NCI-H748 (cell line): ENCODE measurements around the gene SPATA31C2.
"Not testable (repeated sequence)": the region's sequence is repeated elsewhere in the genome, so short reads cannot be mapped to it uniquely, and the experiment has no call there.

Source experiments
- DNase-seq: peaks from one replicate; lab custom pipeline; 2025; ENCODE audit not compliant: unreplicated experiment; lab: John Stamatoyannopoulos, UW

Gene SPATA31C2

DNA sequence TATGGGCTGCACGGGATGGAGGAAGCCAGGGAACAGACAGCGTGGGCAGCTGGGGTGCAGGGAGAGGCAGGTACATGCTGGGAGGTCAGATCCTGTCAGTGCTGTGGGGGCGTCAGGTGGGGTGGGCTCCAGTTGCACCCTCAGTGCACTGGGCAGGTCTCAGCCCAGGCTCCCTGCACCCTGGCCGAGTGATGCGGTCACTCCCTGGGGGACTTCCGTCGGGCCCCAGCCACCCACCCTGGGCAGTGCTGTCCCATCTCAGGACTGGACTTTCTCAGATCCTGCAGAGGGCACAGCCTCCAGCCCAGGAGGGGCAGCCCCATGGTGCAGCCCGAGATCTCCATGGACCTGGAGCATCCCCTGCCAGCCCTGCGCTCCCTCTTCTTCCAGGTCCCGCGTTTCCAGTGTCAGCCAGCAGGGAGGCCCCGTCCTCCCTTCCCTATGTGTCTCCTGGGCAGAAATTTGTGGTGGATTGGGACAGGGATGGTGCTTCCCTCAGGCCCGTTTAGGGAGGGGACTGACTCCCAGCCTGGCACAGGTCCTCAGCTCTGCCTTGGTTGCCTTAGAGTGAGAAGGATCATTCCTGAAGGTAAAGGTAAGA, 10.5 kb downstream of the SPATA31C2 start:
- DNase-seq, result not testable (repeated sequence)

DNA sequence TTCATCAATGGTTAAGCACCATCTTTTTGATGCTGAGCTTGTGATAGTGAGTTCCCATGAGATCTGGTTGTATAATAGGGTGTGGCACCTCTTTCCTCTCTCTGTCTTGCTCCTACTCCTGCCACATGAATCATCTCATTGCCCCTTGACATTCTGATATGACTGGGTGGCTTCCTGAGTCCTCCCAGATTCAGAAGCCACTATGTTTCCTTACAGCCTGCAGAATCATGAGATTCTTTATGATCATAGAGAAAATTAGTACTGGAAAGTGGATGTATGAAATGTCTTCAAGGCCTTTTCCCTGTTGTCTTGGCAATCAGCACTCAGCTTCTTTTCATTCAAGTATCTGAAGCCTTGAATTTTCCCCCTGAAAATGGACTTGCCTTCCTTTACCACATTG, 14.9 kb downstream of the SPATA31C2 start:
- DNase-seq, result not testable (repeated sequence)

DNA sequence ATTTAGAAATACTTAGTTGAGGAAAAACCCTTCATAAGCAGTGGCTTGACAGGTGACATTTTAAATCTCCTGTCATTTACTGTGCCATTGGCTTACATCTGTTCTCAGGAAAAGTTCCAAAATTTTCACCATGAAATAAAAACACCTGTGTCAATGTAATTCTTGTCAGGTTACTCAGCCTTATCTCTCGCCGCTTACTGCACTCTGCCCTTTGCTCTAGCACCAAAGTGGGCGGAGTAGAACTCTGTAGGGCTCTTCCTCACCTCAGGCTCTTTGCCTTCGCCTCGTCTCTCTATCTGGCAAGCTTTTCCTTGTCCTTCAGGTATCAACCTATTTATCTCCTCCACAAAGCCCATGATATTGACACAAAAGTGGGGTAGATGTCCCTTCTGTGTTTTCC, 20.2 kb downstream of the SPATA31C2 start:
- DNase-seq, result not testable (repeated sequence)

- DNase-seq, result not testable (repeated sequence)
Measured at GRCh38 chr9:88114968-88115612, 23.2 kb downstream of the SPATA31C2 start.

GRCh38 chr9:88114283-88114967, 23.9 kb downstream of the SPATA31C2 start:
- DNase-seq, result not testable (repeated sequence)

- DNase-seq, result peak; percentile 93
Measured at GRCh38 chr9:88113156-88114130, 24.8 kb downstream of the SPATA31C2 start.

DNA sequence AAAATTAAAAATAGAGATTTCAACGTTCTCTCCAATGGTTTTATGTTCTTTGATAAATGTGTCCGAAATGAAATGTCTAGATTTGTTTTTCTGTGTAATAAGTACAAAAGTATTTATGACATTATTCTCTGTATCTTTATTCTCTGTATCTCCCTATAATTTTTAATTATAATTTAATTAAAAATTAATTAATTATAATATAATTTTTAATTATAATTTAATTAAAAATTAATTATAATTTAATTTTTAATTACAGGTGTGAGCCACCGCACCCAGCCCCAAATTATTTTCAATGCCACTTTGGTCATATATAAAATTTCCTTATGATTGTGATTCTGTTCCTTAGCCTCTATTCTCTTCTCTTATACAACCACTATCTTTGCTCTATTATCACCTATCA, 28.2 kb downstream of the SPATA31C2 start:
- DNase-seq, result no peak

DNA sequence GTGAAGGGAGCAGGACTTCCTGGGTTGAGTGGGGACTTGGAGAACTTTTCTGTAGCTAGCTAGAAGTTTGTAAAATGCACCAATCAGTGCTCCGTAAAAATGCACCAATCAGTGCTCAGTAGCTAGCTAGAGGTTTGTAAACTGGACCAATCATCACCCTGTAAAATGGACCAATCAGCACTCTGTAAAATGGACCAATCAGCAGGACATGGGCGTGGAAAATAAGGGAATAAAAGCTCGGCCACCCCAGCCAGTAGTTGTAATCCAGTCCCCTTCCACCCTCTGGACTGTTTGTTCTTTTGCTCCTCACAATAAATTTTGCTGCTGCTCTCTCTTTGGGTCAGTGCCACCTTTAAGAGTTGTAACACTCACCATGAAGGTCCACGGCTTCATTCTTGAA, 29.5 kb downstream of the SPATA31C2 start:
- no peak for DNase-seq

GRCh38 chr9:88106492-88106891, 31.8 kb downstream of the SPATA31C2 start:
- peak; percentile 17 for DNase-seq

DNA sequence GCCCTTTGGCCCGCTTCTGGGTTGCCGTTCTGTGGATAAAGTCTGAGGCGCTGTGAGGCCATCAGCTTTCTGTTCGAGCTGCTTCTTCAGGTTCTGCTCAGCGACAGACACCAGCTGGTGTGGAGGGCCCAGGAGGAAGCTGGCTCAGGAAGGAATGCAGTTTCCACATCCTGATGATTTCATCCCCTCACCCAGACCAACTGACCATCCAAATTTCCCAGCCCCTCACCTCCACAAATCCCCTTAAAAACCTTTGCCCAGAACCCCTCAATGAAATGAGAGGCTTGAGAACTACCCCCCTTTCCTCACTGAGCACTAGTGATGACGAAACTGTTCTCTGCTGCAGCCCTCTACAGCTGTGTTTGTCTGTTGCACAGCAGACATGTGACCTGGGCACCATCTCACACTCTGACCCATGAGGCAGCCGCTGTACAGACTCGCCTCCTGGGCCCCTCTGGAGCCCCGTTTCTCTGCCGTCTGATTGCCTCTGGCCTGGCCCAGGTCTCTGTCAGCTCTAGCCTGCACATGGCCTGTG, 45.4 kb downstream of the SPATA31C2 start:
- DNase-seq, result peak; percentile 18

DNA sequence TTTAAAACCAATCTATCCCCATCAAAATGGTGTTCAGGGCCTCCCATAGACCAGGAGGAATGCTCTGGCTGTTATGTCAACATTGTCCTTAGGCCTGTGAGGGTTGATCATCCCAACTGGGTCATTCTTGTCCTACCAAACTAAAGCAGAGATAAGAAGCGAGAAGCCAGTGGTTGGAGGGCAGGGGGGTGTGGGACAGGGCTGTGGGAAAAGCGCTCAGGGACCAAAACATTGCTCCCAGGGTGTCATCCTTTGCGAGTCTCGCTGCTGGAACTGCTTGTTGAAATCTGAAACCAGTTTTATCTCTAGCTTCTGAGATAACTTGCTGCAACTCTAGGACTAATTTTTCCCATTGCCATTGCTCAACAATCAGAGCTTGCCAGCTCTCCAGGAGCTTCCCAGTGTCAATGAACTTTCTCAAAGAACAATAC, 48.1 kb downstream of the SPATA31C2 start:
- no peak for DNase-seq

DNA sequence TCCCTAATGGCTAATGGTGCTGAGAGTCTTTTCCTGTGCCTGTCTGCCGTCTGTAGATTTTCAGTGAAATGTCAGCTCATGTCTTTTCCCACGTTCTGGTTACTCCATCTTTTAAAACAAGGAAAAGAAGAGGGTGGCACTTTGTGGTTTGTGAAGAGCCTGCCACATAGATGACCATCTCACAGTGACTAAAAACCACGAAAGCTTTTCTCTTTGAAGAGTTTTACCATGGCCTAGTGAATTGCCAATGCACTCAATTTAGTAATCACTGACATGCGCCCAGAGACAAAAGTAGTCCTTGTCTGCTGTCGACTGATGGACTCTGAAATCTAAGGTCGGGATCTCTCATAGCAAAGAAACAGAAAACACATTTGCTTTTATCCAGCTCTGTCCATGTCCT, 50.4 kb downstream of the SPATA31C2 start:
- DNase-seq, result no peak

DNA sequence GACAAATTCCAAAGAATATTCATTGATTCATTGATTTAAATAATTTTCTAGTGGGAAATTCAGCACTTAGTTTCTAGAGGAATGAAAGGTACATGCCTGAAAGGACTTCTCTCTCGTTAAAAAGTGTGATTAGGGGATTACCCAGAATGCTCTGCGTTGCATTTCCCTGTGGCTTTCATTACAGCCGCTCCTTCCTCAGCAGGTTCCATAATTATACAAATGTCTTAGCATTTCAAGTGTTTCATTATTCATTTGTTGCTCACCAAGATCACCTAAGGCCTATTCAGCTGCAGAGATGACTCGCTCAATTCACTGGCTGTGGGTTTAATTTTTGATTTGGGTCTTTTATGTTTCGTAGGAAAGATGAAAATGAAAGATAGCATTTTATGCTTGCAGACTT, 52.8 kb downstream of the SPATA31C2 start:
- DNase-seq, result no peak

DNA sequence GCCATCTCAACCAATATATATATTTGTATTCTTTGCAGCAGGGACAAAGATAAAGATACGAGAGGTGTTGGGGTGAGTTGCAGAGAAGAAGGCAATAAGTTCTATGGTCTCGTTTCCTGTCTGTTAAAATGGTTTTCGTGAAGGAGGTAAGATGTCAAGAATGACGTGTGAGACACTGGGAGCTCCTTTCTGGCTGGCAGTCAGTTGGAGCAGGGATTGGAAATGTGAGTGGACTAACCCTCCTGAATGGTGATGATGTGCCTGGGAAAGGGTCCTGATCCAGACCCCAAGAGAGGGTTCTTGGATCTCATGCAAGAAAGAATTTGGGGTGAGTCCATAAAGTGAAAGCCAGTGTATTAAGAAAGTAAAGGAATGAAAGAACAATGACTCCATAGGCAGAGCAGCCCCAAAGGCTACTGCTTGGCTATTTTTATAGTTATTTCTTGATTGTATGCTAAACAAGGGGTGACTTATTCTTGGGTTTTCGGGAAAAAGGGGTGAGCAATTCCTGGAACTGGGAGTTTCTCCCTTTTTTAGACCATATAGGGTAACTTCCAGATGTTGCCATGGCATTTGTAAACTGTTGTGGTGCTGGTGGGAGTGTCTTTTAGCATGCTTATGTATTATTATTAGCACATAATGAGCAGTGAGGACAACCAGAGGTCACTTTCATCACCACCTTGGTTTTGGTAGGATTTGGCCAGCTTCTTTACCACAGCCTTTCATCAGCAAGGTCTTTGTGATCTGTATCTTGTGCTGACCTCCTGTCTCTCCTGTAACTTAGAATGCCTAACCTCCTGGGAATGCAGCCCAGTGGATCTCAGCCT, 53.7 kb downstream of the SPATA31C2 start:
- DNase-seq, result no peak
